GM18858 (cell line): ENCODE results near the gene GLCCI1.
A peak's percentile ranks its signal among the peaks of the same experiment; 100 is the strongest.

ENCODE experiments used
- ATAC-seq: cut with Tn5 transposase; IDR thresholded peaks from one replicate; pipeline ENCODE4 v1.9.1; 2021; ENCODE audit not compliant: unreplicated experiment

Gene GLCCI1

DNA sequence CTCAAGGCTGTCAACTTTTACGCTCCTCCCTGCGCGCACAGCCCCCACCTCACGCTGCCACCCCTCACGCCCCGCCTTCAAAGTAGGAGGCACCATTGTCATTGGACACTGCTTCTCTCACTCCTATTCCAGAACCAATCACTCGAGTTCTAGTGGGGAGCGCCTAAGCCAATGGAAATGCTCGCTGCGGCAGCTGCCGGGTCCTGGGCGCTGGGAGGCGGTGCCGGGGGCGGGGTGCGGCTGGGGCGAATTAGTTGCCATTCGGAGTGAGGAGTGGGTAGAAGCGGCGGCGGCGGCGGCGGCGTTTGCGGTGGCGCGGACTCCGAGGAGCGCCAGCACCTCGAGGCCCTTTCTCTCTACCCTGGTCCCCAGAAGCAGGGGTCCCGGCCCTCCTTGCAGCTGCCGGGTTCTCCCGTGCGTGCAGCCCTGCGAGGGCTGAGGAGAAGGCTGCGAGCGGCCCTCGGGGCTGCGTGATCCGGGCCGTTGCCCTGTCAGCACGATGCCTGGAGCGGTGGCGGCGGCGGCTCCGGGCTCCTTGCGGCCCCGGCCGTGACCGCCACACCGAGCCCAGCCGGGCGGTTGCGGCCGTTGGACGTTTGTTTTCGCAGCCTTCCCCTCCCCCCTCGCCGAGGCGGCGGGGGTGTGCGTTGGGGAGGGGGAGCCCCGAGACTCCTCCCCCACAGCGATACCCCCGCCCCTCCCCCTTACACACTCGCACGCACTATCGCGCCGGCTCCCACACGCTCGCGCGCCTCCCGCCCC lies at the start of gene GLCCI1:
Gene GLCCI1 (plus strand): TSS at position 253 of the 762 bp plus-strand sequence. CDS start 555 bp downstream, outside the sequence.
- ATAC-seq, result peak; percentile 74

DNA sequence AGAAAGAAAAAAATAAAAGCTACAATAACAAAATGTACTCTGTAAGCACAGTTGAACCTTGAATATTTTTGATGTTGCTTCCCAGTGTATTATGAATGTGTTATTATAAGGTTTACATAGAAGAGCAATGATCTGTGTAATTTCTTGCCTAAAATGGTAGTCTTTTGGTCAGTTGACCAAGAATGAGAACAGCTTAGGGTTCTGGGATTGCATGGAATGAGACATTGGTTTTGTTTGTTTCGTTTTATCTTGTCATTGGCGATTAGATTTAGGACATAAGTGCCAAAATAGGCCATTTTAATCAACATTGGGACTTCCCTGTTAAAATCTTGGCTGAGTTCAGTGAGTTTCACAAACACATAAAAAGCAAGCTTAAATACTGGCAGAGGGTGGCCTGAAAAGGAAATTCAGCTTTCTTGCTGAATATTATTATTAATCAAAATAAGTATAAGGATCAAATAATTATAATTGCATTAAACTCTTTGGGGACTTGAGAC lies 49.1 kb upstream of the GLCCI1 start:
- no peak for ATAC-seq

DNA sequence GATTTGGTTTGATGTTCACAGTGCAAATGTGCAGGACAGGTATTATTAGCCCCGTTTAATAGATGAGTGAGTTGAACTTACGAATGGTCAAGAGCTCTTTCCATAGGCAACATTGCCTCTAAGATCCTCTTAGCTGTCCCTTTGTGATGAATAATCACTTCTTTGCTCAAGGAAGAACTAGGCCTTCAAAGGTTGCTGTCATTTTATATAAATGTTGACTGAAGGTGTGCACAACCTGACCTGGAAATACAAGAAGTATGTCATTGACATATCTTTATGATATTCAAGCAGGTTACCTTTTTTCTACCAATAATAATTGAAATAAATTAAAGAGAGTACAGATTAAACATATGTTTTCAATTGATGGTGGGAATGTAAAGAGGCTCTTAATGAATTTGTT lies 48.5 kb upstream of the GLCCI1 start:
- no peak for ATAC-seq

DNA sequence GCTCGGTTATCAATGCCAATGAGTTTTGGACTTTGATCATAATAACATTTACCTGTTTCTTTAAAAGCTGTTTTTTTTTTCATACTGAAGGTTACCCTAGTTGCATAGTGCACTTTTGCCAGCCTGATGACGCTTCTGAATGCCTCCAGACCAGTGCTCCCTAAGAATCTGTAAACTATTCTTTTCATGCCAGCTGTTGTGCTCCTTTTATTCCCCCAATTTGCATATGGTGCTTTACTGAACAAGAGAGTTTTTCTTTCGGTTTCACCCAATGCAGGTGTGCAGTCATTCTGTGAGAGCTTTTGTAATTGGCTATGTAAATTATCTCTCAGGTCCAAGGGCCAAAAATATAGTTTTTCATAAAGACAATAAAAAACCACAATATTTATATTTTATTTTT lies 48.1 kb upstream of the GLCCI1 start:
- ATAC-seq, result peak; percentile 94

DNA sequence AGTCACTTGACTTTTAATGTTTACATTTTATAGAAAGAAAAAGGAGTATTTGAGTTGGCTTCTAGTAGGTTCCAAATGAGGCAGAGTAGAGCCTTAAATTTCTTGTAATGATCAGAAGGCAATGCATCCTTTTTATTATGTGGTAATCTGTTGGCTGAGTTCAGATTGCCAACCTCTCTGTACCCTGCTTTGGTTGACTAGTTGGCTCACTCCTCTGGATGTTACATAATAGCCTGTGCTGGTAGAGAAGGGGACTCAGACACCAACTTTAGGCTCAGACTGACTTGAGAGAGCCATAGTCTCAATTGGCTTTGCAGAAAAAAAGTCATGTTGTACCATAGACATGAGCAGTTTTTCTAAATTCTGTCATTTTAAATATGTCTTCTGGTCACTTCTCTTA lies 46.8 kb upstream of the GLCCI1 start:
- ATAC-seq, result no peak

DNA sequence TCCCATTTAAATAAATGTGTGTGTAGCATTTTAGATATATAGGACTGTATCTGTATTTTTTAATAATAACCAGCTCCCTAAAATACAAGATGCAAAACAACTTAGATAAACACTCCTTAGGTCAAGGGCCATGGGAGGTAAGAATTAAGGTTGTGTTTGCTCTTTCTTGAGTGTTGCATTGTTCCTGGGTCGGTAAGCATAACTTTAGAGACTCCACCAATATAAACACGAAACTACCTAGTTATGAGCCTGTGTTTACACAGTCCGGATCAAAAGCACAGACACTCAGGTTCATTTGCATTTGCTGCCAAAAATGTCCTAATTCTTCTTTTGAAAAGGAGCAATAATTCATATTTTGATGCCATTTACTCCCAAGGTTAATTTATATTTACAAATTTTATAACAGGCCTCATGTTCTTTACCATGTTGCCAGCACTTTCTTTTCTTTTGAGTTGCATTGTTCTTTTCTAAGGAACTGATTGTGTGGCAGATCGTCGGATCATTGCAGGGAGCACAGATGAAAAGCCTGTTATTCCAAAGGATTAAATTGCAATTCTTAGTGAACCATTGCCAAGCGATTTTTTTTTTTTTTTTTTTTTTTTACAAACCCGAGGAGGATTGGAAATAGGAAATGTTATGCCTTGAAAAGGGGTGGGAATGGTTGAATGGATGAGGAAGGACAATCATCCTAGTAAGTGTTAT lies 45.8 kb upstream of the GLCCI1 start:
- no peak for ATAC-seq

DNA sequence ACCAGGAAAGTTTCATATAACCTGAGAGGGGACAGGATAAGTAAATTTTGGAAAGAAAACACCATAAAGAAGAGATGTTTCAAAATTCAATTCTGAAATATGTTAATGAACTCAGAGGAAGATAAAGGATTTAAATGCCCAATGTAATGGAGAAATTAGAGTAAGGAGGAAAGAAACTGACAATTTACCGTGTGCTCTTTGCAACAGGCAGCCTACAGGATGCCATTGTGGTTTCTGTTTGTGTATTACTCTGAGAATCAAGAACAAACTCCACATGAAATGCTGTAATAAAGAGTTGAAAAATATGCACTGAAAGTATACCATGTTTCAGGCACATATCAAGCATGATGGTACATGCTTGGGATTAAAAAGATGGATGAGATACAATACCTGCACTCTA lies 44.8 kb upstream of the GLCCI1 start:
- ATAC-seq, result no peak

DNA sequence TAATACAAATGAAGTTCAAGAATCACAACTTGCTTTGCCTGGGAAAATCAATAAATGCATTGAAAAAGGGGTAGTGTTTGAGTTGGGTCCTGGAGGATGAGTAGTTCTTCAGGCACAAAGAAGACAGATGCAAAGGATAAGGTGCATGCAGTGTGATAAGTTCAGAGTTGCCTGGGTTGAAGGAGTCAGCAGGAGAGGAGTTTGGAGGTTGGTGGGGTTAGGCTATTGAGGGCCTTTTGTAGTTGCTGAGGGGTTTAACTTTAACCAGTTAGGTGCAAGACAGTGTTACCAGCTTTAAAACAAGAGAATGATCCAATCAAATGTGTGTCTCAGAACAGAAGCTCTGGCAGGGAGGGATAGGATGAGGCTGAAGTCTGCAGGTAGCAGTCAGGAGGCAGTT lies 44.3 kb upstream of the GLCCI1 start:
- no peak for ATAC-seq

DNA sequence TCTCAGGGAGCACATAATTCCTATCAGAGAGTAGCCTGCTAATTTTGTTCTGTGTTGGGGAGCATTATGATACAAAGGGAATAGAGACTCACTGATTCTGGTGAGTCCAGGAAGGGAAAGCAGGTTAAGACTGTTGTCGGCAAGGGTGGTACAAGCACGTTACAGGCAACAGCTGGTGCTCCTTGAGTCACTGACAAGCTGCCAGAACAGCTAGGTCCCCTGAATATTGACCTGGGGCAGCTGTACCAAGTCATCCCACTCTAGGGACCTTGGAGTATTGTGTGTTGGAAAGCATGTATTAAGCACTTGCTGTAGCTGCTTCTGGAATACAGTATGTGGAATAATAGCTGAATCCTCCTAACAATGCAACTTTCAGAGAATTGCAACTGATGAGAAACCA lies 37.0 kb upstream of the GLCCI1 start:
- ATAC-seq, result no peak

DNA sequence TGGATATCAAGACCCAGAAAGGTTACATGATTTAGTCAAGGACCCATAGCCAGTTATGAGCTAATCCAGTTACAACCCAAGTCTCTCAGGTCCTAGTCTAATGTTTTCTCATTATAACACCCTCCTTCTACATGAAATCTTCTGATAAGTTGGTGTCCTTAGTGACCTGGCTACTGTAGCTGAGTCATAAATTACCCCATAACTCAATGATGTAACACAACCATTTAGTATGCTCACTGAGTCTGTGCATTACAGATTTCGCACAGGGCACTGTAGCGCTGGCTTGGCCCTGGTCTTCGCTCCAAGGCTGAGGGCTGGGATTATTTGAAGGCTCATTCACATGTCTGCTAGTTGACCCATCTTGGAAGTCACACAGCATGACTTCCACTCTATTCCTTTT lies 36.0 kb upstream of the GLCCI1 start:
- no peak for ATAC-seq

DNA sequence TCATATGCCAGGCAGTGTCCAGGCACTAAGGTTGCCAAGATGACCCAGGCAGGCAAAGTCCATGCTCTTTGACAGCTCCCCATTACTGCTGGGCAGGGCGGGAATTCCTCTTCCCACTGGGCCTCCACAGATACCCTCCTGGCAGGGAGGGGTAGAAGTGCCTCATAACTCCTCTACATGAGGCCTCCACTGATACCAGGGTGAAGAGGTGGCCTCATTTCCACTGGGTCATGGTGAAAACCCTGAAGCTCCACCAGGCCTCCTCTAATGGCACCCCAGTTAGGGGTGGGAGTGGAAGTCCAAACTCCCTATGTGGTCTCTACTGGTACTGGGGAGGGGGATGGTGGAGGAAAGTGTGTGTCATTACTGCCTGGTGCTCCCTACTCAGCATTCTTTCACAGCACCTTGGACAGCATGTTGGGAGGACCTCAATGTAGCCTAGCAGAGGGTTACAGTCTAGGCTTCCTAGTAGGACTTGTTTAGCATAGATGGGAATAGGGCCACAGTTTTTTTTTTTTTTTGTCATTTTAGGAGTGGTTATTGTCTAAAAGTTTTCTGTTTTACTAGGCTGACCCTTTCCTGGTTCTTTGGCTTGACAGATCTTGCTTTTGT lies 34.6 kb upstream of the GLCCI1 start:
- ATAC-seq, result no peak

DNA sequence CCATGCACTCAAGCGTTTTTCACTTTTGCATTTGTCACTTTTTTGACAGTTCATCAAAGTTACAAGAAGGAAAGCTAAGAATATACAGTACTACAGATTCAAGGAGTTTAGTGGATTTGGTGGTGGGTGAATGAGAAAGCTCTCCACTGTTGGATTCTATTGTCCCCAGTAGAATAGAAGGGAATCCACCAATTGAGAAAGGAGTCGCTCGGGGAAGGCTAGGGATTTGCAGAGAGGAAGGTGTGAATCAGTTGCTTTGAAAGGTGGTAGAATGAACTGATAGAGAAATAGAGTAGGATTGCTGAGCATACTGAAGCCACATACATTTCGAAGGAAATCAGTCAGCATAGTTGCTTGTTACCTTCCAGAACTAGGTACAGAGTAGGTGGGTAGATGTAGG lies 33.7 kb upstream of the GLCCI1 start:
- no peak for ATAC-seq

DNA sequence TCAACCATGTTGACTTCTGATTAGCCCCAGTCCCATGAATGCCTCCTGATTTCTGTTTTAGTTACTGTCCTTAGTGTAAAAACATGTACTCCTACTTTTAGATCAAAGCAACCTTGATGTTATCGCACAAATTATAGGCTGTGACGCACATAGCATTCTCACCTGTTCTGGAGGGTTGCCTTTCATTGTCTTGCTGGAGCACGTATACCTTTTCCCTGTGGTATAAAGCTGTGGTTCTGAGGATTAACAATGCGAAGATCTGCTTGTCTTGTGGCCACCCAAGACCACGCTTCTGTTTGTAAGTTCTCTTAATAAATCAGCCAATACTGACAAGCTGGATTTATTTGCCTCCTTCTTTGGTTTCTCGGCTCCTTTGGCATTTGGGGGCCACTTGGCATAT lies 30.1 kb upstream of the GLCCI1 start:
- ATAC-seq, result no peak

DNA sequence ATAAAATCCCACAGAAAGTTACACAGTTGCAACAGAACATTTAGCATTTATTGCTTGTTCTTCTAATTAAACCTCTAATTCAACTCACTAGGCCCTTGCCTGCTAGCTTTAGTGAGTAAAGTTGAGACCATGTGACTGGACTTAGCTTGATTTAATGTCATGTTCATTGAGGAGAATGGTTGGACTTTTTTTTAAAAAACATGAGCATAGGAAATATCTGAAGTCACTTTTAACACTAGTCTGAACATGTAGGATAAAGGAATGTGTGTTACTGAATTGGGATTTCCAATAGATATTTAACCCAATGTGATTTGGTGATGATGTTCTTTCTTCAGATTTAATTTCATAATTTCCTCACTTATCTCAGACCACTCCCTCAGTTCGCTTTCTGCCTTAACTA lies 24.6 kb upstream of the GLCCI1 start:
- ATAC-seq, result no peak

DNA sequence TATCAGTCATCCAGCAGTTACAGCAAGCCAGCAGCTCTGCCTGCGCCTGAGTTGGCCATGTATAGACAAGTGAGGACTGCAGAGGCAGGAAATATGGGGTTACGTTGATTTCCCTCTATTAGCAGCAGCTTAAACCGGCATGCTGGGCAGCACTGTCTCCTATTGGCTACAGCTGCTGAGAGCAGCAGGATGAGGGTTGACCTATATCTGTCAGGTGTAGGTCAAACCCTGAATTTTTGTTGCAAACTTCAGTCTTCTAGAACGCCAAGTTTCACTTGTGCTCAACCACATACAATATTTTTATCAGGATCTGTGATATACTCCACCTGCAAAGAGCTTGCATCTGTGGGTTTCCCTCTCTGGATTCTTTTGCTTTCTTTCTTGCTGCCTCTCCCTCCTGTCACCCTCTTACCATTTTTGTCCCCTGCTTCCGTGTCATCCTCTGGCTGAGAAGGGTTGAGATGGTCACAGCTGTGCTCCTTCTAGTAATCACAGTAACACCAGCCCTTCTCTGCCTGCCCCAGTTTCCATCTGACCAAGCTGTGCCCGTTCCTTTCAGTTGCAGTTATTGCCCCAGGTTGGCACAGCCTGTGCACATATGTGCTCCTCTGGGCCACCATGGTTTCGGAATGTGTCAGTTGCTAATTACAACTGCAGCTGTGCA lies 23.8 kb upstream of the GLCCI1 start:
- ATAC-seq, result peak; percentile 84

DNA sequence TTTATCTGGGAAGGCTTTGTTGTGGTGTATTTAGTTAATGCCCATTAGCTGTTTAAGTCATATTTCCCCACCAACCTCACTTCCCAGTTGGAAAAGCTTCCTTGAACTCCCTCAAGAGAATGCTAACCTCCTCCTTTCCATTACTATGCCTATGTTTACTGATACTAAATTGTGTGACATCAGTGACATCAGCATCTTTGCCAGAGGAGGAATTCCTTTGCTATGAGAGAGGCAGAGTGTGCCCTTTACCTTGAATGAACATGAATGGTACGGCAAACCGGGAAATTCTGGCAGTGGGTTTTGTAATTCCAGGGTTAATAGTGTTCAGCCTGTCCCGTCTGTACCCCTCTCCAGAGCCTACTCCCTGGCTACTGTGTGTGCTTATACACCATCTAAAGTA lies 22.1 kb upstream of the GLCCI1 start:
- no peak for ATAC-seq

DNA sequence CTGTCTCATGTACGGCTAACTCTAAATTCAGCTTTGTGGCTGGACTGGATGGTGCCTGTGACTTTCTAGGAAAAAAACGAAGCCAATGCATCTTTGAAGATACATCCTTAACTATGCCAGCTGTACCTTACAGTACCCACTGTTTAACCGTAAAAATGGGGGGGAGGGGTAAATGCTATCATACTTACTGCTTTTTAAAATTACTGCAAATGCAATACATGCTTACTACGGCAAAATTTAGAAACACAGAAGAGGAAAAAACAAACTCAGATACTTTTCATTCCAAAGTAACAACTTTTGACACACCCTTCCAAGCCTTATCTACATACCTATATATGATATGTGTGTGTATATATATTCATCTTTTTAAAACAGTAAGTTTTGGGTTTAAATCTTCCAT lies 20.4 kb upstream of the GLCCI1 start:
- no peak for ATAC-seq

DNA sequence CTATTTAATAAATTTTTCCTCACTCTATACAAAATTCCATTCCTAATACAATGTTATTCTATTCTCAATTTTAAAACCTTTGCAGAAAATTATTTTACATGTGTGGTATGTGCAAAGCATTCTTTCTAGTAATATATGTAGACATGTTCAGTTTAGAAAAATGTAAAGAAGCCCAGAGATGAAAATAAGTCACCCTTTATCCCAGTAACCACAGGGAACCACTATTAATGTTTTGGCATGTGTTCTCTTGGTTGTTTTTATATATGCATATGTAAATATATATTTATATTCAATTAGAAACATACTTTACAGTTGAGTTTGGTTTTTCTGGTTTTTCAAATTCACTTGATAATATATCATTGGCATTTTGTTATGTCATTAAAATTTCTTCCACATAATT lies 14.8 kb upstream of the GLCCI1 start:
- ATAC-seq, result no peak

DNA sequence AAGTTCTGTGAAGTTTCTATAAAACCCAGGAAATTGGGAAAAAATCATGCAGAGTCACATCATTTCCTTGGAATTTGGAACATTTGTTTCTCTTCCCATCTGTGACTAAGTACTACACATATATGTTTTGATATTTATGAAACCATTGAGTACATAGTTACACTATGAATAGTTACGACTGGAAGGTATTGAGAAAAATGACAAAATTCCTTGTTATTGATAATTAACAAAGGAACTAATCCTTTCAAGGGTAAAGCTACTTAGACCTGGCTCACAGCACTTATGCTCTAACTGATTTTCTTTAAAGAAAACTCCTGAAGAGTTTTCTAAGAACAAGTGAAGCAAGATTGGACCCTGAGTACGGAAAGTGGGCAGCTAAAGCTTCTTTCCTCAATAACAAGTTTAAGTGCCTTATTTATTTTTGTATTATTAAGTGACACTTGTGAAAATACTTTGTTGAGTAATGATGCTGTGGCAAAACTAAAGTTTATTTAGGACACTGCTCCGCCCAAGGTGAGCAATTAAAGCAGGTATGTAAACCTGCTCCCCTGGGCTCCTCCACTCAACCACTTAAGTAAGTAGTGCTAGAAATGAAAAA lies 12.0 kb upstream of the GLCCI1 start:
- ATAC-seq, result no peak

DNA sequence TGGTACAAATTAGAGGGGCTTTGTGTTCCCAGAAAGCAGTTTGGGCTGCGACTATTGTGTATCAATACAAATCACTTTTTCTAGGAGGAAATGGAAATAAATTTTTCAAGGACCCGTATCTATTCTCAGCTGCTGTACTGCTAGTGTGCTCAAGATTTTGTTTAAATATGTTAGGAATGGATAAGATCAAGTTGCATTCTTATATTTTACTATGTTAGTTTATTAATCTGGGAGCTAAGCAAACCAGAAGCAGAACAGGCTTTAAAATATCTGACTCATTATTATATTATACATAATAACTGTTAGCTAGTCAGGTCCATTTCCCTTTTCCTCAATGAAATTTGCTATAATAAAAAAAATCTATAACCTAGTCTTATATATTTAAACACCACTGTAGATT lies 11.1 kb upstream of the GLCCI1 start:
- no peak for ATAC-seq

DNA sequence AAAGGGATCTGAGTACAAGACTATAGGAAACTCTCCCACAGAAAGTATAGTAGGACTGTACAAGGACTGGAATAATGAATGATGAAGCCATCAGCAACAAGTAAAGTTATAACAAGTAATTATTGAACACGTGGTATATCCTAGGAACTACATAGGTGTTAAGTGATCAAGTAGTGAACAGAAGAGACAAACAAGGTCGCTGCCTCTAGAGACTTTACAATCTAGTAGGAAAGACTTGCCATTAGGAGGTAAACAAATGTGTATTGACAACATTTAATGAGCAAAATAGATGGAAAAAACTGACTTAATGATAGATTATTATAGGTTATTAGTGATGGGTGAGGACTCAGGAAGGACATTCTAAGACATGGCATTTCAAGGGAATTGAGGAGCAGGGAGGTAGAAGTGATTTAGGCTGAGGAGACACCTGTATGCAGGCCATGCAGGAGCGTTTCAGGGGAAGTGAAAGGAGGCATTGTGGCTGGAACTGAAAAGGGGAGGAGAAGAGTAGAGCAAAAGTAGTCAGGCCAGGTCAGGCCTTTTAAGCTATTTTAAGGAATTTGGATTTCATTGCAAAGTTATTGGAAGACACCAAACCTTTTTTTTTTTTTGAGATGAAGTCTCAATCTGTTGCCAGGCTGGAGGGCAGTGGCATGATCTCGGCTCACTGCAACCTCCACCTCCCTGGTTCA lies 8.5 kb upstream of the GLCCI1 start:
- ATAC-seq, result peak; percentile 79
